Astrocyte (in vitro differentiated cells and primary cell): ENCODE results near the gene MMP24OS.

Source experiments
- EZH2 ChIP-seq: IDR thresholded peaks from 2 replicates; pipeline ENCODE4 v1.6.1; 2012; ENCODE audit warnings: mild to moderate bottlenecking, low read length, inconsistent platforms; ENCODE audit not compliant: insufficient read depth
- TF ChIP-seq, protein P1 (sequence below): IDR thresholded peaks from 2 replicates; pipeline ENCODE4 v1.5.1; 2011; ENCODE audit warnings: low read depth, mild to moderate bottlenecking, inconsistent platforms, low read length, moderate library complexity; ENCODE audit not compliant: insufficient read depth

DNA sequence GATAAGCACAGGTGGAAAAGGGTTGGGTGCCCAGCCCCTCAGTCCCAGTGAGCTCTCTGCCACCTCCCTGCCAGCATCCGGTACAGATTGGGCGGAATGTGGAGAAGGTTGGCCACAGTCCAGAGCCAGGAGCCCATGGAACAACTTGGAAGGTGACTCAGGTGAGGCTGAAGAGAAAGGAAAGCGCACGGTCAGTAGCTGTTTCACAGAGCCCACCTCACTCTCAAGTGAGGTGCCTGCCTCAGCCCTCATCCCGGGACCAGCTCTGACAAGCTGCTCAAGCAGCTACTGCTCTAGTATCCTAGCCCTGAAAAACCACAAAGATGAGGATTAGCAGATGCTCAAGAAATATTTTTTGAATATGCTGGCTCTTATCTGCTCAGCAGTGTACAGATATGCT is 1.1 kb upstream of the MMP24OS start:
- TF ChIP-seq, protein P1, sequence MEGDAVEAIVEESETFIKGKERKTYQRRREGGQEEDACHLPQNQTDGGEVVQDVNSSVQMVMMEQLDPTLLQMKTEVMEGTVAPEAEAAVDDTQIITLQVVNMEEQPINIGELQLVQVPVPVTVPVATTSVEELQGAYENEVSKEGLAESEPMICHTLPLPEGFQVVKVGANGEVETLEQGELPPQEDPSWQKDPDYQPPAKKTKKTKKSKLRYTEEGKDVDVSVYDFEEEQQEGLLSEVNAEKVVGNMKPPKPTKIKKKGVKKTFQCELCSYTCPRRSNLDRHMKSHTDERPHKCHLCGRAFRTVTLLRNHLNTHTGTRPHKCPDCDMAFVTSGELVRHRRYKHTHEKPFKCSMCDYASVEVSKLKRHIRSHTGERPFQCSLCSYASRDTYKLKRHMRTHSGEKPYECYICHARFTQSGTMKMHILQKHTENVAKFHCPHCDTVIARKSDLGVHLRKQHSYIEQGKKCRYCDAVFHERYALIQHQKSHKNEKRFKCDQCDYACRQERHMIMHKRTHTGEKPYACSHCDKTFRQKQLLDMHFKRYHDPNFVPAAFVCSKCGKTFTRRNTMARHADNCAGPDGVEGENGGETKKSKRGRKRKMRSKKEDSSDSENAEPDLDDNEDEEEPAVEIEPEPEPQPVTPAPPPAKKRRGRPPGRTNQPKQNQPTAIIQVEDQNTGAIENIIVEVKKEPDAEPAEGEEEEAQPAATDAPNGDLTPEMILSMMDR: no peak
- TF ChIP-seq EZH2: no peak
